Measurements from ENCODE around the gene ADARB2. TPM values are rescaled to one million over a fixed set of nuclear protein-coding genes. Genes with fewer than 3 reads are reported as not detected.
"Not testable (repeated sequence)": the region's sequence is repeated elsewhere in the genome, so short reads cannot be mapped to it uniquely, and the experiment has no call there.

ADARB2 gene
- polyA plus RNA-seq, 10 donors: 0.04 to 0.45 (median 0.28) TPM

DNA sequence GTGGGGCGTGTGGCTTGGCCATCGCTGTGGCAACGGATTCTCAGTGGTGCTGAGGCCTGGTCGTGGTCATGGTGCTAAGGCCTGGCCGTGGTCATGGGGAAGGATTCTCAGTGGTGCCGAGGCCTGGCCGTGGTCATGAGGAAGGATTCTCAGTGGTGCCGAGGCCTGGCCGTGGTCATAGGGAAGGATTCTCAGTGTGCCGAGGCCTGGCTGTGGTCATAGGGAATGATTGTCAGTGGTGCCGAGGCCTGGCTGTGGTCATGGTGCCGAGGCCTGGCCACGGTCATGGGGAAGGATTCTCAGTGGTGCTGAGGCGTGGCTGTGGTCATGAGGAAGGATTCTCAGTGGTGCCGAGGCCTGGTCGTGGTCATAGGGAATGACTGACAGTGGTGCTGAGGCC is 327.9 kb downstream of the ADARB2 start:
- no peak for DNase-seq

- no peak for DNase-seq
Observed at GRCh38 chr10:1408651-1409367, 328.5 kb downstream of the ADARB2 start.

- DNase-seq: no peak
Observed at GRCh38 chr10:1406967-1407945, 330.1 kb downstream of the ADARB2 start.

DNA sequence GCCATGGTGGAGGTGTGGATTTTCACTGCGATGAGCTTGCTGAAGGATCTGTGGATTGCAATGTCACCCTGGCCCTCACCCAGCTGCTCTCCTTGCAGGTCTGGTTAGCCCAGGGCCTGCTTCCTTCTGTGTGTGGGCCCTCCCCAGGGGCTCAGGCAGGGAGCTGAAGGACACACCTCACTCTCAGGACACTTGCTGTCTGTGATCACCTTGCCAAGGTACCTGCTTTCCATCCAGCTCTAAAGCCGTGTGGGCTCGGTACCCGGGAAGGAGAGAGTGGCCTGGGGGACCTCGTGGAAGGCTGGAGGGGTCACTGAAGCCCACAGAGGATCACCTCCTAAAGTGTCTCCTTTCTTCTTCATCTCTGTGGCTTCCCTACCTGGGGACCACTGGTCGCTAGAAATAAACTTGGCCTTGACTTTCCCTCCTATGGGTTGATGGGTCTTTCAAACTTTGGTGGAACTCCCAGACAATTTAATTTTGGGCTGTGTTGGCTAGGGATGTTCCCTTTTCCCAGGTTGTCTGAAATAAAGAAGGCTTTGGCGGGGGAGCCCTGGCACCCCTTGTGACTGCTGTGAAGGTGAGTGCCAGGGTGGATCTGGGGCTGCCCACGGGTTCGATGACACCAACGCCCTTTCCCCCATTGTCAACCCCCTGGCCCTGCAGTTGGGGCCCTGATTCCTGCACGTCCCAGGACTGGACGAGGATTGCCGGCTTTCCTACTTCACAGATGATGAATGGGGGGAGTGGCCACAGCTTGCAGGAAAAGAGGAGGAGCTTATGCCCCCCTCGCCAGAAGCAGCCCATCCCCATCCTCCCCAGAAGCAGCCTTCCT is 331.0 kb downstream of the ADARB2 start:
- no peak for DNase-seq

- DNase-seq: no peak
Observed at GRCh38 chr10:1404323-1405260, 332.7 kb downstream of the ADARB2 start.

- no peak for DNase-seq
Observed at GRCh38 chr10:1403508-1404322, 333.6 kb downstream of the ADARB2 start.

- DNase-seq: no peak
Observed at GRCh38 chr10:1402816-1403507, 334.4 kb downstream of the ADARB2 start.

DNA sequence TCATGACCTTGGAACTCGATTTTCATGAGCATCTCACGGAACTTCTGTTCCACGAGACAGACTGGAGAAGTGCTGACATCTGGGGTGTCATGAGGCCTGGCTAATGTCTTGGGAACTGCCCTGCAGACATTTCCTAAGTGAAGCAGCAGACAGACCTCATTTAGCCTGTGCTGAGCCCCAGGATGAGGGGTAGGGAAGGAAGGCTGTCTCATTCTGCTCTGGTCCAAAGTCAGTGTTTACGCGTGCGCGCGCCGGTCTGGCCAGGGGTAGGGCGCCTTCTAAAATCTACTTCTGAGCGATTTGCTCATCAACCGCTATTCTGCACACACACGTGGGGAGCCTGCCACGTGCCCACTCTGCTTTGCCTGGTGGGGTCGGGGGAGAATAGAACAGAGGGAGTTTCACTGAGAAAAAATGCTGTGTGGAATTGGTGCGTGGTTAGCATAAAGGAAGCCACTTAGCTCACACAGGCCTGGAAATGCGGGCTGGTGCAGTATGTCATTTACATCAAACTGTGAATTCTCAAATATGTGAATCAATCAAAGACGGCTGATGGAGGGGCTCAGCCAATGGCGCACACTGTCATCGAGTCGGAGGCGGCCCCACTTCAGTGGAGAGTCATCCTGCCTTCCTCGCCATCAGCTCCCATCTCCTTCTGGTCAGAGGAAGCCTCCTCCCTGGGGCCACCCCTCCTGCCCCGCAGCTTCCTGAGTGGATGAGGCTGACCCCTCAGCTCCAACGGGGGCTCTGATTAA is 335.1 kb downstream of the ADARB2 start:
- DNase-seq: no peak

GRCh38 chr10:1401071-1401965 is 336.0 kb downstream of the ADARB2 start:
- DNase-seq: no peak

DNA sequence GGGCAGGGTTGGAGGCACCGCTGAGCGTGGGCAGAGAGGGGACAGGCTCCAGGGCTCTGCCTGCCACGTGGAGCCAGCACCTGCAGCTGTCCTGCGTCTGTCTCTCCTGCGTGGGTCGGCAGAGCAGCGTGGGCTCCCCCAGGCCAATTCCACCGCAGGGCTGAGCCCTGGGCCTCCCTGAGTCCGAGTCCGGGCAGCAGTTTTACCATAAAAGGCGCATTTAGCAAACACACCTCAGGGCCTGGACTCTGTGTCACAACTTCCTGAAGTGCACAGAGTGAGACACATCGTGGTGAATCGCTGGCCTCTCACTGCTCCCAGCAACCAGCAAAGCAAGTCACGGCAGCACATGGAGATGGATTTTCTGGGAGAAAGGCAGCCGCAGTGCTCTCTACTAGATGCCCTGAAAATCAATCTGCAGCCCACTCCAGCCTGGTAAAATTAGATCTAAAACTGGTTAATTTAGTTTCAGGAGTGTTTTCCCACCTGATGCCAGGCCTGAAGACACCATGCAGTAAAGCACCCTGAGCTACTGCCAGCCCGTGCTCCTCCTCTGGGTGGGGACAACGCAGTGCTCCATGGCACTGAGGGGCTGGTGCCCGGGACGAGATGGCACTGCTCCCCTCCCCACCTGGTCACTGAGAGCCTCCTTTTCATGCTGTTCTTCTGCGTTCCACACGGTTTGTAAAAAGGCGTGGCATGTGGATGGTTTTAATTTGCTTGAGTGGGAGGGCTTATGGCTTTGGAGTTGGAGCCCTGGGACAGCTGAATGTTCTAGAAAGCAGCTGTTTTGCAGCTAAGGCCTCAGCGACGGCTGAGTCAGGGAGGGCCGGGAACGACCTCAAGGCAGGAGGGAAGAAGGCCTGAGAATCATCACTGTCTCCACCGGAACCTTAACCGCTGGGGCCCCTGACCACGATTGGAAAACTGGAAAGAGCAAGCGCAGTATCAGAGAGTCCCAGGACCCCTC is 336.9 kb downstream of the ADARB2 start:
- peak in 1 of 3 donors; percentile 42 for DNase-seq

GRCh38 chr10:1399431-1400100 is 337.8 kb downstream of the ADARB2 start:
- DNase-seq: no peak

DNA sequence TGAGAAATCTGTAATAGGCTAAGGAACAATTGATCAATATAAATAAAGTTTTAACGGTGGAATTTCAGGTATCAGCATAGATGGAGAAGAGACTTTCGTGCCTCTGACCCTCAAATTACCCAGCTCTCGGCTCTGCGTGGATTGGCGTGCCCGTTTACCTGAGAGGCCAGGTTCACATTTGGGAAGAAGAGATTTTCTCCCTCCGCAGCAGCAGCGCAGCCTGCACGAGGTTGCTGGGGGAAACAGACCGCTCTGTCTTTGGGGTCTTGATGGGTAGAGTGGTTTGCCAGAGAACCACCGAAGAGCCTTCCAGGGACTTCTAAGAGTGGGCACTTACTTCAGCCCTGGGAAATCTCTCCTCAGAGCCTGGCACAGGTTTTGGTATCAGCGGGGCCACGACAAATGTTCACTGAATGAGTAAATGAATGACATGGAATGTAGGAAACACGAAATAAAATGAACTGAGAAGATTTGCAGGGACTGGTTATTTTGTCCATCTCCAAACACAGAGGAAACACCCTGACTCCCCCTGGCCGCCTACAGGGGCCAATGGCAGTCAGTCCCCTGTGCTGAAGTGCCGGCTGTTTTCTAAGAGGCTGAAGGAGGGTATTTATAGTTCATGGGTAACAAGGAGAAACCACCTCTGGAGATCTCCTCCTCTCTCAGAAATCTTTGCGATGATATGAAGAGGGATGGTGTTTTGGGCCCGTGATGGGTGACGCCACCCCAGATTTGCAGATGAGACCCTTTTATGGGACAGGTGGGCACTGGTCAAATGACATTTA is 338.5 kb downstream of the ADARB2 start:
- DNase-seq: no peak

GRCh38 chr10:1398116-1398515 is 339.2 kb downstream of the ADARB2 start:
- not testable (repeated sequence) for DNase-seq

DNA sequence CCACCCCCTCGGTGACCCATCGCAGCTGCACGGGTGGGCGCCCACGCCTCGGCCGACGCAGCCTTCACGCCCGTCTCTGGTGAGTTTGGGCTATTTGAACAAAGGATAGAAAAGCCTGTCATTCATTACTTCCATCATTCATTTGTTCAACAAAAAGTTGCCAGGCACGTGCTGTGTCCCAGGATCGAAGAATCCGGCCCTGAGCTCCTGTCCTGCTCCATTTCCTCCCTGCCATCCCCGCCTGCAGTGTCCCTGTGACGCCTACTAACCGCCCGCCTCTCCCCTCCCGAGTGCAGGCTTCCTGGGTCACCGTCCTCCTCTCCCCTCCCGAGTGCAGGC is 341.1 kb downstream of the ADARB2 start:
- no peak for DNase-seq

Data from muscle of back (tissue), 11 donors.